Neural crest cell (in vitro differentiated cells): ENCODE results near the gene NAV2. TPM values are rescaled to one million over a fixed set of nuclear protein-coding genes. Genes with fewer than 3 reads are reported as not detected.

Experiments
- DNase-seq: peaks from one replicate; pipeline ENCODE4 v3.0.0; 2021; ENCODE audit warnings: low read depth, mixed read lengths, low spot score
- H3K27ac Mint-ChIP-seq: one replicate; pipeline ENCODE4 v1.8.0; 2021; ENCODE audit warnings: mild to moderate bottlenecking, mixed read lengths; ENCODE audit not compliant: unreplicated experiment
- H3K27me3 Mint-ChIP-seq: 2 replicates; pipeline ENCODE4 v1.8.0; 2021; ENCODE audit warnings: low read depth, mild to moderate bottlenecking, mixed read lengths
- H3K36me3 Mint-ChIP-seq: 2 replicates; pipeline ENCODE4 v1.8.0; 2021; ENCODE audit warnings: low read depth, mild to moderate bottlenecking, mixed read lengths
- H3K4me1 Mint-ChIP-seq: 2 replicates; pipeline ENCODE4 v1.8.0; 2021; ENCODE audit warnings: mixed read lengths
- H3K4me3 Mint-ChIP-seq: one replicate; pipeline ENCODE4 v1.8.0; 2021; ENCODE audit warnings: mild to moderate bottlenecking, mixed read lengths
- H3K9me3 Mint-ChIP-seq: 2 replicates; pipeline ENCODE4 v1.8.0; 2021; ENCODE audit warnings: mixed read lengths
- total RNA-seq: library from RNA; stranded (reverse); gene quantifications from 2 replicates; pipeline ENCODE4 v1.2.1, GENCODE V29; 2021
- TF ChIP-seq, protein P1 (sequence below): fragments of 200-600 bp; sonication (generic); conservative IDR thresholded peaks from 2 replicates; pipeline ENCODE4 v1.5.0; 2021; ENCODE audit warnings: antibody characterized with exemption, mild to moderate bottlenecking

NAV2 gene
- total RNA-seq, 1 donor from 2014 or later, result 14.1 TPM

DNA sequence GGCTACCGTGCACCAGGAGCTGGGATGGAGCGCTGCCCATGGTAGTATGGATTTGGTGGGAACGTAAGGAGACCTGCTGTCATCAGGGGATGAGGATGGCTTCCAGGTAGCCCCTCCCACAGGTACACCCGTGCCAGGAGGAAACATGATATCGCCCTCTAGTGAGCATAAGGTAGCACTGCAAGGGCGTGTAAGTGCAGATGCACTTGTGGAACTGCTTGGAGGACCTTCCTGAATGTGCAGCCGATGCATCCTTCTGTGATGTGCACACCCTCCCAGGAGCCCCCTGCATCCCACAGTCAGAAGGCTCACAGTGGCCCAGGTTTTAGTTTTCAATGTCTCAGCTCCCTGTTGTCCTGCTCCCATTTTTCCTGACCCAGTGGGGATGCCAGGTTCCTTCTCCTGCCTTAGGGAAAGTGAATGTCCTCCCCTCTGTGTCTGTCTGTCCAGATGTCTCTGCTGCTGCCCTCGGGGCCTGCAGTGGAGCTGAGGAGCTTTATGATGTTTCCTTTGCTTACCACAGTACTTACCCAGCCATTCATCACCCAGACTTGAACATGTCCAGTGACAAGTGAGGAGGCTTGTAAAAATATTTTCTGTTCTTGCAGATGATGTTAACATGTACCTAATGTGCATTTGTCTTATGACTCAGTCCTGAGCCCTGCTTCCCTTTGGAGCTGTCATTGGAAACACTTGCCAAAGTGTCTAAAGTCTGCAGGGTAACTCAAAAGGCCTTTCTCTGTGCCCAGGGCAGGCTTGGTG, 398.5 kb downstream of the NAV2 start:
- no peak overlapping the region for H3K4me3 Mint-ChIP-seq
- H3K4me1 Mint-ChIP-seq, result no peaks in the 10 kb centered on the region
- TF ChIP-seq, protein P1, sequence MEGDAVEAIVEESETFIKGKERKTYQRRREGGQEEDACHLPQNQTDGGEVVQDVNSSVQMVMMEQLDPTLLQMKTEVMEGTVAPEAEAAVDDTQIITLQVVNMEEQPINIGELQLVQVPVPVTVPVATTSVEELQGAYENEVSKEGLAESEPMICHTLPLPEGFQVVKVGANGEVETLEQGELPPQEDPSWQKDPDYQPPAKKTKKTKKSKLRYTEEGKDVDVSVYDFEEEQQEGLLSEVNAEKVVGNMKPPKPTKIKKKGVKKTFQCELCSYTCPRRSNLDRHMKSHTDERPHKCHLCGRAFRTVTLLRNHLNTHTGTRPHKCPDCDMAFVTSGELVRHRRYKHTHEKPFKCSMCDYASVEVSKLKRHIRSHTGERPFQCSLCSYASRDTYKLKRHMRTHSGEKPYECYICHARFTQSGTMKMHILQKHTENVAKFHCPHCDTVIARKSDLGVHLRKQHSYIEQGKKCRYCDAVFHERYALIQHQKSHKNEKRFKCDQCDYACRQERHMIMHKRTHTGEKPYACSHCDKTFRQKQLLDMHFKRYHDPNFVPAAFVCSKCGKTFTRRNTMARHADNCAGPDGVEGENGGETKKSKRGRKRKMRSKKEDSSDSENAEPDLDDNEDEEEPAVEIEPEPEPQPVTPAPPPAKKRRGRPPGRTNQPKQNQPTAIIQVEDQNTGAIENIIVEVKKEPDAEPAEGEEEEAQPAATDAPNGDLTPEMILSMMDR, result peak; percentile 93
- no peaks in the 10 kb centered on the region for H3K27me3 Mint-ChIP-seq
- no peaks in the 10 kb centered on the region for H3K9me3 Mint-ChIP-seq
- DNase-seq, result peak; percentile 50
- no peak overlapping the region for H3K27ac Mint-ChIP-seq
- no peaks in the 10 kb centered on the region for H3K36me3 Mint-ChIP-seq

DNA sequence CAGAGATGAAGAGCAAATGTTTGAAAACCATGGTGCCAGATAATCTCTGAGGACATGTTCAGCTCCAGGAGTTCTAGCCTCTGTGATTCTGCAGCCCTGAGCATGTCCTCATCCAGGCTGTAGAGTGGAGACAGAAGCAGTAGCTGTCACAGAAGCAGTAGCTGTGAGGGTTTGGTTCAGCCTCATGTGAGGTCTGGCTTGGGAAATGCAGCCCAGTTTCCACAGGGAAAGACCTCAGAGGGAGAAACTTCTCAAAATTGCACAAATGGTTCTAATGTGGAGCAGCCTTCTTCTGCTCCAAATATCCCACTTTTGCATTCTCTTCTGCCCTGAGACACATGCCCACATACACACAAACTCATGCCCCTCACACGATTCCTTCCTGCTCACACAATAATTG, 399.2 kb downstream of the NAV2 start:
- Mint-ChIP-seq H3K27ac (peak overlapping the region; percentile 51), H3K9me3 (no peaks in the 10 kb centered on the region), H3K4me1 (no peaks in the 10 kb centered on the region), H3K36me3 (no peaks in the 10 kb centered on the region), H3K27me3 (no peaks in the 10 kb centered on the region), H3K4me3 (no peak overlapping the region)
- TF ChIP-seq, protein P1, result no peak
- DNase-seq, result no peak

DNA sequence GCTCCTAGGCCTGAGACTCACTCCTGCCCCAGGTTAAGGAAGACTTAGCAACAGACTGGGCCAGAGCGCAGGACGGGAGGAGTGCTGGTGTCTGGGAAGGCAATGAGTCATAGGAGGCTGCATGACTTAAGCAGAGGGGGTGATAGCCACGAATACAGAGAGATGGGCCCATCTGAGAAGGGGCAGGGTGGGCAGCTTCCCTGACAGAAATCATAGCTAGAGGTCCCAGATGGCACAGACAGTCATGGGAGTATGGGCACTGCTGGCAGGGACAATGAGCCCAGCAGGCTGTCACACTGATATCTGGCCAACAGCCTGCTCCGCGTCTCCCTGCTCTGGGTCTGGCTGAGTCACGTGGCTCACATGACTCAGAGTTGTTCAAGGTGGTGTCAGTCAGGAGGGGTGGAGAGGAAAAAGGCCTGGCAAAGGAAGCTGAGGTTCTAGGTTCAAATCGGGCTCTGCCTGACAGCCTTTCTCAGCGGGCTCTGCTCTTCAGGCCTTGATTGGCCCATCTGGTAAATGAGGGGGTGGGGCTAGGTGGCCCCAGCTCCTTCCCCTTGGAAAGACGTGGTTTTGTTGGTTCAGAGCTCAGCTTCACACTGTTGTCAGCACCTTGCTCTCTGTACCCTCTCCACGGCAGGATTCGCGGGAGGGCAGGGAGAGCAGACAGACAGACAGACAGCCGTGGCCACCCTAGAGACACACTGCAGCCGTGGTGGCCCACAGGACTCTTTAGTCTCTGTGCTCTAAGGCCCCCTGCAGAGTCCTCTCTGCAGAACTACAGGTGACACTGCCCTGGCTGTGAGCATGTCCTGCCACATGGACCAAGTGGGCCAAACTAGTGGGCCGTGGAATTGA, 399.9 kb downstream of the NAV2 start:
- TF ChIP-seq, protein P1, result no peak
- Mint-ChIP-seq H3K9me3 (no peaks in the 10 kb centered on the region), H3K27me3 (no peaks in the 10 kb centered on the region), H3K4me1 (no peaks in the 10 kb centered on the region), H3K27ac (peak overlapping the region; percentile 51), H3K4me3 (no peak overlapping the region), H3K36me3 (no peaks in the 10 kb centered on the region)
- DNase-seq, result no peak

DNA sequence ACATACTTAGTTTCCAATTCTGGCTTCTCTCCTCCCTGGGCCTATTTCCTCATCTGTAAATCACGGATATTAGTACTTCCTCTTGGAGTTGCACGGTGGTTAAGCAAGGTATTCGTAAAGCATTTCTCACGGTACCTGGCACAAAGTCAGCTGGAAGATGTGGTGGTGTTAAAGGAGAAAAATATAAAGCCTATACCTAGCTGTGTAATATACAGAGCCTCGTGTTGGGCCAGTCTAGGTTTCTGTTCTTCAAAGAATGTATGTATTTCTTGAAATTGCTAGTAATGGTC, 400.5 kb downstream of the NAV2 start:
- H3K9me3 Mint-ChIP-seq, result no peaks in the 10 kb centered on the region
- H3K27ac Mint-ChIP-seq, result peak overlapping the region; percentile 75
- no peak overlapping the region for H3K4me3 Mint-ChIP-seq
- TF ChIP-seq, protein P1, result no peak
- no peaks in the 10 kb centered on the region for H3K36me3 Mint-ChIP-seq
- H3K27me3 Mint-ChIP-seq, result no peaks in the 10 kb centered on the region
- no peak for DNase-seq
- H3K4me1 Mint-ChIP-seq, result no peaks in the 10 kb centered on the region

GRCh38 chr11:20114588-20114987, 402.0 kb downstream of the NAV2 start:
- H3K27me3 Mint-ChIP-seq, result no peaks in the 10 kb centered on the region
- no peak overlapping the region for H3K4me3 Mint-ChIP-seq
- peaks cover 4% of the 10 kb centered on the region for H3K36me3 Mint-ChIP-seq
- no peaks in the 10 kb centered on the region for H3K9me3 Mint-ChIP-seq
- no peak for DNase-seq
- H3K4me1 Mint-ChIP-seq, result no peaks in the 10 kb centered on the region
- TF ChIP-seq, protein P1, result no peak
- H3K27ac Mint-ChIP-seq, result no peak overlapping the region
